ENCODE data around the gene PKN1.

- TF ChIP-seq EZH2 (IDR thresholded peaks at IDR 0.05; ENCODE audit: insufficient read depth, poor library complexity, severe bottlenecking) (no peak), EZH2phosphoT487 (IDR thresholded peaks at IDR 0.05; ENCODE audit: insufficient read depth, low read depth) (no peak)
These were observed 43.2 kb downstream of the PKN1 start for GRCh38 chr19:14476327-14476672.

Measured in GM23248 (cell line).